Prostate gland (tissue), 2 donors: ENCODE results near the gene DHX32. TPM values are rescaled to one million over a fixed set of nuclear protein-coding genes. Genes with fewer than 3 reads are reported as not detected.
"Not testable (repeated sequence)": the region's sequence is repeated elsewhere in the genome, so short reads cannot be mapped to it uniquely, and the experiment has no call there.

Source experiments
- DNase-seq: peaks from one replicate; pipeline ENCODE4 v3.0.0-alpha.2; 2019; ENCODE audit warnings: low spot score
- H3K27ac ChIP-seq, 2 donors: fragments of 200-600 bp; sonication (generic); 2 replicates each; pipeline ENCODE4 v1.5.1; 2017 to 2019
- H3K27me3 ChIP-seq: fragments of 200-600 bp; sonication (generic); replicated peaks from 2 replicates; pipeline ENCODE4 v1.5.1; 2019; ENCODE audit not compliant: insufficient read depth
- H3K36me3 ChIP-seq, 2 donors: fragments of 200-600 bp; sonication (generic); 1 replicate in 1 of 2; 2 replicates in 1 of 2; pipeline versions ENCODE4 v1.5.1 to v1.8.1; 2017 to 2019
- H3K4me1 ChIP-seq: fragments of 200-600 bp; sonication (generic); replicated peaks from 2 replicates; pipeline ENCODE4 v1.5.1; 2019
- H3K4me3 ChIP-seq, 2 donors: fragments of 200-600 bp; sonication (generic); 2 replicates each; pipeline ENCODE4 v1.5.1; 2017 to 2019
- H3K9me3 ChIP-seq: fragments of 200-600 bp; sonication (generic); 2 replicates; pipeline ENCODE4 v1.5.1; 2017
- CTCF ChIP-seq, 4 experiments: fragments of 200-600 bp in 2 of 4; fragments of 450-650 bp in 2 of 4; sonication (generic) in 2 of 4; IDR thresholded peaks; 1 replicate in 3 of 4; 2 replicates in 1 of 4; pipeline ENCODE4 v1.5.1; 2016 to 2019; ENCODE audit warnings: antibody characterized with exemption in 4 of 4, mild to moderate bottlenecking in 2 of 4, moderate library complexity in 2 of 4
- POLR2A ChIP-seq: fragments of 450-650 bp; IDR thresholded peaks from one replicate; pipeline ENCODE4 v1.6.1; 2016; ENCODE audit warnings: antibody characterized with exemption, mild to moderate bottlenecking
- POLR2AphosphoS5 ChIP-seq: sonication (generic); formaldehyde crosslinking; IDR thresholded peaks from one replicate; pipeline ENCODE4 v1.6.1; 2017; ENCODE audit warnings: antibody characterized with exemption
- WGBS: methylation state at CpG from one replicate; pipeline ENCODE4 v1.1.5; 2018; 5-methylcytosine and 5-hydroxymethylcytosine counted together
- intact Hi-C: fragments of 100-400 bp; cut with DNase I; formaldehyde crosslinking; loops from one replicate; pipeline ENCODE4 v1.14.2; 2022
- total RNA-seq, 2 donors: library from RNA; depleted of rRNA; stranded (reverse); fragments of >200 nt; gene quantifications; one replicate each; pipeline ENCODE4 v1.1.0, GENCODE V29; 2016

DHX32 gene, protein sequence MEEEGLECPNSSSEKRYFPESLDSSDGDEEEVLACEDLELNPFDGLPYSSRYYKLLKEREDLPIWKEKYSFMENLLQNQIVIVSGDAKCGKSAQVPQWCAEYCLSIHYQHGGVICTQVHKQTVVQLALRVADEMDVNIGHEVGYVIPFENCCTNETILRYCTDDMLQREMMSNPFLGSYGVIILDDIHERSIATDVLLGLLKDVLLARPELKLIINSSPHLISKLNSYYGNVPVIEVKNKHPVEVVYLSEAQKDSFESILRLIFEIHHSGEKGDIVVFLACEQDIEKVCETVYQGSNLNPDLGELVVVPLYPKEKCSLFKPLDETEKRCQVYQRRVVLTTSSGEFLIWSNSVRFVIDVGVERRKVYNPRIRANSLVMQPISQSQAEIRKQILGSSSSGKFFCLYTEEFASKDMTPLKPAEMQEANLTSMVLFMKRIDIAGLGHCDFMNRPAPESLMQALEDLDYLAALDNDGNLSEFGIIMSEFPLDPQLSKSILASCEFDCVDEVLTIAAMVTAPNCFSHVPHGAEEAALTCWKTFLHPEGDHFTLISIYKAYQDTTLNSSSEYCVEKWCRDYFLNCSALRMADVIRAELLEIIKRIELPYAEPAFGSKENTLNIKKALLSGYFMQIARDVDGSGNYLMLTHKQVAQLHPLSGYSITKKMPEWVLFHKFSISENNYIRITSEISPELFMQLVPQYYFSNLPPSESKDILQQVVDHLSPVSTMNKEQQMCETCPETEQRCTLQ
- 10 to 100 TPM; 39.3 to 53.5 TPM for total RNA-seq

GRCh38 chr10:125881192-125881591 lies at the start of gene DHX32:
DHX32 (minus strand) TSS chr10:125881292; CDS start chr10:125880824, 468 bp downstream.
- TF ChIP-seq CTCF (IDR thresholded peaks at IDR 0.05) (no peak), POLR2A (no peak), POLR2AphosphoS5 (no peak)
- no peaks in the 10 kb centered on the region for H3K4me1 ChIP-seq
- no peaks in the 10 kb centered on the region for H3K27me3 ChIP-seq
- H3K4me3 ChIP-seq, result no peak within 1 kb of the TSS
- H3K27ac ChIP-seq, result no peak within 1 kb of the TSS
- no peaks in the 10 kb centered on the region for H3K9me3 ChIP-seq
- no peak for DNase-seq
- WGBS, result 69% methylated on average over 4 of the region's 4 CpGs
- no peaks in the 10 kb centered on the region for H3K36me3 ChIP-seq
- intact Hi-C loops, result no loop called here

GRCh38 chr10:125929618-125930017 lies 48.5 kb upstream of the DHX32 start:
- no peaks in the 10 kb centered on the region for H3K9me3 ChIP-seq
- H3K27me3 ChIP-seq, result no peaks in the 10 kb centered on the region
- no peaks in the 10 kb centered on the region for H3K4me1 ChIP-seq
- intact Hi-C loops, result no loop called here
- DNase-seq, result no peak
- no peak overlapping the region for H3K27ac ChIP-seq
- H3K36me3 ChIP-seq, result no peaks in the 10 kb centered on the region
- WGBS, result 51% methylated on average over 4 of the region's 4 CpGs
- TF ChIP-seq POLR2AphosphoS5 (no peak), POLR2A (no peak), CTCF (IDR thresholded peaks at IDR 0.05) (no peak)
- no peak overlapping the region for H3K4me3 ChIP-seq

DNA sequence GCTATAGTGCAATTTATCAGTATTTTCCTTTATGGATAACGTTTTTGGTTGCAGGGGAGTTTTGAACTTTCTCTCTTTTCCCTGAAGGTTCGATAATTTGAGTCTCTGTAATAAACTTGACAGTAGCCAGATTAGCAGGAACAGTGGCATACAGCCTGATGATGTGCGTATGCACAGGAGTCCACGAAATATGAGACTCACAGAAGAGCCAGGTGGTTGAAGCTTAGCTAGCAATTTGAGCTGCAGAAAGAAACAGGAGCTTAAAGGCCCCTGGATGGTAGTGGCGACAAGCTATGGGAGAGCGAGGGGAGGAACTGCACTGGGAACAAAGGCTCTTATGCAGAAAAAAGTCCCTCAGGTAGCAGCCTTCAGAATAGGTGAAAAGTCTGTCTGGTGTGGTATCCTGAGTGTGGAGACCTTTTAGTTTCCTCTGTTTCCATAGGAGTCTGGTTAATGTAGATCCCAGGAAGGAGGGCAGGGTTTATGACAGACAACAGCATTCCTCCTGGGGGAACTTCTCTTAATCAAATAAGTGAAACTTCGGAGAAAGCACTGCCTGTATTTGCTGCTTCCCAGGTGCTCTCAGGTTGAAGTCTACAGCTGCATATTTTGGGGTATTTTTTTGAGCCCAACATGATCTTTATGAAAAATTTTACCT lies 48.0 kb upstream of the DHX32 start:
- no peak overlapping the region for H3K4me3 ChIP-seq
- no peak for DNase-seq
- H3K27me3 ChIP-seq, result no peaks in the 10 kb centered on the region
- no peaks in the 10 kb centered on the region for H3K4me1 ChIP-seq
- 86% methylated on average over 7 of the region's 7 CpGs for WGBS
- H3K9me3 ChIP-seq, result no peaks in the 10 kb centered on the region
- H3K36me3 ChIP-seq, result no peaks in the 10 kb centered on the region
- intact Hi-C loops, result no loop called here
- TF ChIP-seq POLR2A (no peak), CTCF (IDR thresholded peaks at IDR 0.05) (no peak), POLR2AphosphoS5 (no peak)
- no peak overlapping the region for H3K27ac ChIP-seq

GRCh38 chr10:125927265-125927664 lies 46.2 kb upstream of the DHX32 start:
- H3K4me3 ChIP-seq, H3K4me1 ChIP-seq, DNase-seq, H3K9me3 ChIP-seq, H3K36me3 ChIP-seq, H3K27me3 ChIP-seq, H3K27ac ChIP-seq, intact Hi-C loops: not testable (repeated sequence)
- 83% methylated on average over 5 of the region's 5 CpGs for whole genome bisulfite sequencing

DNA sequence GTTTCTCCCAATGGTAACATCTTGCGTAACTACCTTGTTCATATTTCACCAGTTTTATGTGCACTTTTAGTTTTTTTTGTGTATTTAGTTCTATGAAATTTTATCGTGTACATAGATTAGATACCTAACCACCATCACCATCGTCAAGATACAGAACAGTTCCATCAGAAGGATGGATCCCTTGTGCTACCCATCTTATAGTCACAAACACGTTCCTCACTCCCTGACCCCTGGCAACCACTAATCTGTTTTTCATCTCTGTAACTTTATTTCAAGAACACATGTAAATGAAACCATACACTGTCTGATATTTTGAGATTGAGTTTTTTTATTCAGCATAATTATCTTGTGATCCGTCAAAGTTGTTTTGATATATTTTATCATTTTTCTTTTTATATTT lies 45.2 kb upstream of the DHX32 start:
- H3K9me3 ChIP-seq, result no peaks in the 10 kb centered on the region
- no peak for DNase-seq
- WGBS, result 53% methylated on average over 5 of the region's 5 CpGs
- H3K27ac ChIP-seq, result no peak overlapping the region
- intact Hi-C loops, result no loop called here
- no peaks in the 10 kb centered on the region for H3K36me3 ChIP-seq
- H3K4me3 ChIP-seq, result no peak overlapping the region
- TF ChIP-seq CTCF (IDR thresholded peaks at IDR 0.05) (no peak), POLR2A (no peak)
- no peaks in the 10 kb centered on the region for H3K4me1 ChIP-seq
- H3K27me3 ChIP-seq, result no peaks in the 10 kb centered on the region
